GM18502 (cell line): ENCODE data around the gene SLC41A1.
"Not testable (repeated sequence)": the region's sequence is repeated elsewhere in the genome, so short reads cannot be mapped to it uniquely, and the experiment has no call there.

Experiments
- ATAC-seq: cut with Tn5 transposase; IDR thresholded peaks from one replicate; pipeline ENCODE4 v1.9.1; 2021; ENCODE audit warnings: mild to moderate bottlenecking; ENCODE audit not compliant: unreplicated experiment, poor library complexity

The SLC41A1 gene

DNA sequence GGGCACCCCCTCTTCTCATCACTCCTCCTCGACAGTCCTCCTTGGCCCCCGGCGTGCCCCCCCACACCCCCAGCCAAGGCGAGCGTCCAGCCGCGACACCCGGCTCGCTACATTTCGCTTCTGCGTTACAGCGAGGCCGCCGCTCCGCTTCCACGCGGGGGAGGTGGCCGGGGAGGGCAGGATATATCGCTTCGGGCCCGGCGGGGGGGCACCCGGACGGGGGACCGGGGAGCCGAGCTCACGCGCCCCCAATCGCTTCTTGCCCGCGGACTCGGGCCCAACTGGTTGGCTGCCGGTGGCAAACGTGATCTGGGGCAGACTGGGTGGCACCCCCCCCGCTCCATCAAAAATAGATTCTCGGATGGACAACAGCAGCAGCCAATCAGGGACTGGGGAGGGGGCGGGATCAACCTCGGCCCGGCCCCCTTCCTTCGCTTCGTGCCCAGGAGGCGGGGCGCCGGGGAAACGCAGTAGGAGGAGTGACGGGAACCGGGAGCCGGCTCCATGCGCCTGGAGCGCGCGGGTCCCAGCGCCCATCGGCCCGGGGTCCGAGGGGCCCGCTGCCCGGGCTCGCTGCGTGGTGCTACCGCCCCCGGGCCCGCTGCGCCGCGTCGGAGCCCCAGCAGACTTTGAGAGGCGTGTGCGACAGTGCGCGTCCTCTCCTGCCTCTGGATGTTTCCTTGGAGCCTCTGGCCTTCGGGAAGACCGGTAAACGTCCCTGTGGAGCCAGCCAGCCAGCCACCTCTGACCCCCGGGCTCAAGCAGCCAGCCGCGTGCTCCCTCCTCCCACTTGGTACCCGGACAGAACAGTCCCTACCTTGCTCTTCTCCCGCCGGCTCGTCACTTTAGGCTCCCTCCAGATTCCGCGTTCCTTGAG lies at the start of gene SLC41A1:
TSS of gene SLC41A1 (minus strand) at position 321 of the 877 bp plus-strand sequence. CDS start 2,757 bp downstream, outside the sequence.
- peak; percentile 88 for ATAC-seq

GRCh38 chr1:205861540-205861939 lies 48.5 kb upstream of the SLC41A1 start:
- no peak for ATAC-seq

DNA sequence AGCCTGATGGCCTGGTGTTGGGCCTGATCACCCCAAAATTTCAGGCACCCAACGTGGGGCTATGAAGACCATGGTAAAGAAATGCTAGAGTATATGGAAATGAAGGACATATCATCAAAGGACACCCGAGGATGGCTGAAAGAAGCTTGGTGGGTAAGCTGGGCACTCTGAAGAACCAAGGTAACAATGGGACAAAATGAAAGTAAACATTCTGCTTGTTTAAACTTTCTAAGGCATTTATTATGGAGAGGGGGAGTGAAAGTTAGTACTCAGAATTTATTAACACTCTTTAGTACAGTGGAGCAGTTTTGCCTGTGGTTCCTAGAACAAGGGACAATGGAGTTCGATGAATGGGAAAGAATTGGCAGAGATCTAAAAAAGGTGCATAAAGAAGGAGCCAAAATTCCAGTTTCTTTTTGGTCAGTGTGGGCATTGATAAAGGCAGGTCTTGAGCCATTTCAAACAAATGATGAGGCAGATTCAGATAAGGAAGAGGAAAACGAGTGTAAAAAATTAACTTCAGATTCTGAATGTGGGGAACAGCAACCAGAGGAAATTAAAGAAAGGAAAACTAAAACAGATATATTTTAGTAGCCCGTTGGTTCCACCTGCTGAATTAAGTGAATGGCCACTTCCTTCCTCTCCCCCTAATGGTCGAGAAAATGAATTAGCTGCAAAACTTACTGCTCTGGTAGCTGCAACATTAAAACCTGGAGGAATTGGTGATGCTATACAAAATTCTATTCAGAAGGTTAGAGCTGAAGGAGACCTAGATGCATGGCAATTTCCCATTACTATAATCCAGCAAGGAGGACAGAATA lies 45.4 kb upstream of the SLC41A1 start:
- no peak for ATAC-seq

- not testable (repeated sequence) for ATAC-seq
These were observed 44.5 kb upstream of the SLC41A1 start for GRCh38 chr1:205857501-205857900.

DNA sequence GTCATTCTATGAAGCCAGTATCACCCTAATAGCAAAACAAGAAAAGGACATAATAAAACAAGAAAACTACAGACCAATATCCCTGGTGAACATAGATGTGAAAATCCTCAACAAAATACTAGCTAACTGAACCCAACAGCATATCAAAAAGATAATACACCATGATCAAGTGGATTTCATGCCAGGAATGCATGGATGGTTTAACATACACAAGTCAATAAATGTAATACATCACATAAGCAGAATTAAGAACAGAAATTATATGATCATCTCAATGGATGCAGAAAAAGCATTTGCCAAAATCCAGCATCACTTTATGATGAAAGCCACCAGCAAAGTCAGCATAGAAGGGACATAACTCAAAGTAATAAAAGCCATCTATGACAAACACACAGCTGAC lies 43.4 kb upstream of the SLC41A1 start:
- ATAC-seq: no peak

- no peak for ATAC-seq
These were observed 40.0 kb upstream of the SLC41A1 start for GRCh38 chr1:205852969-205853368.

DNA sequence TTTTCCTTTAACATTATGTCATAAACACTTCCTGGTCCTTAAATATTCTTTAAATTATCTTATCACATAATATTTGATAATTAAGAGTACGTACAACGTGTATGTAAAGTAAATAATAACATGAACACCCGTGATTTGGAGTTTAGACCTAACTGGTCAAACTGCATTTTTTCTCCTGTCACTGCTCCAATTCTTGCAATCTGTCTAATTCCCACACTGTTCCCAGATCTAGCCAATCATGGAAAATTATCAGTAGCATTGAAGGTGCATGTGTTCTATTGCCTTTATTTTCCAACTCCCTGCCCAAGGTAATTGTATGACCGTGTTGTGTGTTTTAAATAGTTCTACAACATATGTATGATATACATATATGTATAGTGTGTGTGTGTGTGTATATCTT lies 39.0 kb upstream of the SLC41A1 start:
- ATAC-seq: no peak

GRCh38 chr1:205849619-205850355 lies 36.8 kb upstream of the SLC41A1 start, which contains the start of gene PM20D1:
Gene PM20D1 (minus strand): TSS chr1:205850132. CDS start chr1:205850072, 60 bp downstream.
- ATAC-seq: peak; percentile 89

- no peak for ATAC-seq
These were observed 30.2 kb upstream of the SLC41A1 start for GRCh38 chr1:205843036-205843859.

DNA sequence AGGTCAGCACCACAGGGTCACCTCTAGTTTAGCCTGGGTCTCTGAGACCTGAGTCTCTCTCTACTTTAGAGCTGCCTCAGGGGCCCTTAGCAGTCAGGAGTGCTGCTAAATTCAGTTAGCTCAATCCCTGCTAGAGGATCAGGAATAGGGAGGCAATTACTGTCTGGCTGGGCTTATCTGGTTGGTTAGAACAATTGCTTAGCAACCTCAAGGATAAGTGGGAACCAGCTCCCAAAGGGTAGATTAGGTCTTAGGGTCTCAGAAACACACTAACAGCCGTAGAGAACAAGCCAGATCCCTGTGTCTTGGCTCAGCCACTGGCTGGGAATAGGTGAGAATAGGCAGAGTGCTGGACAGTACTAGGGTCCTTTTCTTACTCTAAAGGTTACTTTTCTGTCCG lies 29.2 kb upstream of the SLC41A1 start:
- ATAC-seq: no peak

GRCh38 chr1:205840146-205840923 lies 27.3 kb upstream of the SLC41A1 start:
- ATAC-seq: no peak

GRCh38 chr1:205837382-205837970 lies 24.5 kb upstream of the SLC41A1 start:
- no peak for ATAC-seq

DNA sequence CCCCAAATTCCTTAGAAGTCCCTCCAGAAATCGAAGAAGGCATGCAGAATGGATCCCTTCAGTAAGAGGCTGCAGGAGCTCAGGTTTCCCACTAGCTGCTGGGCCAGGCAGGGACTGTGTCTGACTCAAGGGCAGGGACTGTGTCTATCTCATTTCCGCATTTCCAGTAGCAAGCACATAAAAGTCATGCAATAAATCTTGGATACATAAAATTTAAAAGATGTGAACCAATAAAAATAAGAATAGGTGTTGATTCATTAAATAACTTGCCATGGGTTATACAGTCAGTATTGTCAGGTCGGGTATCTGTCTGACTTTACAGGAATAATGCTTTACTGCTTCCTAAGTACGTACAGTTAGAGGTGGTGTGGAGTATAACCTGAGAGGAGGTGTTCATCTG lies 21.8 kb upstream of the SLC41A1 start:
- no peak for ATAC-seq

GRCh38 chr1:205832326-205832751 lies 19.3 kb upstream of the SLC41A1 start:
- ATAC-seq: no peak

DNA sequence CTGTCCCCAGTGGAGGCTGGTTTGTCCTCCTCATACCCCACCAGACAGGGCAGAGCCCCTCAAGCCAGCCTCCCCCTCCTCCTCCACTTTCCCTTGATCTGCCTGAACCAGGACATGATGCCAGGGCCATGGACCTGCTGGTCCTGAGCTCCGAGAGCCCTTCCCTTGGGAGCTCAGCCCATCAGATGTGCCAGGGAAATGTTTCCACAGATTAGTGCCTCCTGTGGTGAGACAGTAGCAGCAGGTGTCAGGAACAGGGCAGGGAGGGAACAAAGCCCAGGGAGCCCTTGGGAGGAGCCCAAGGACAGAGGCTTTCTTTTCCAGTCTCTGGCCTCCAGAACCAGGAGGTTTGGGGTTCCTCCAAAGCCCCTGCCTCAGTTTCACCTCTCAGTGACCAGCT lies 14.6 kb upstream of the SLC41A1 start:
- no peak for ATAC-seq

DNA sequence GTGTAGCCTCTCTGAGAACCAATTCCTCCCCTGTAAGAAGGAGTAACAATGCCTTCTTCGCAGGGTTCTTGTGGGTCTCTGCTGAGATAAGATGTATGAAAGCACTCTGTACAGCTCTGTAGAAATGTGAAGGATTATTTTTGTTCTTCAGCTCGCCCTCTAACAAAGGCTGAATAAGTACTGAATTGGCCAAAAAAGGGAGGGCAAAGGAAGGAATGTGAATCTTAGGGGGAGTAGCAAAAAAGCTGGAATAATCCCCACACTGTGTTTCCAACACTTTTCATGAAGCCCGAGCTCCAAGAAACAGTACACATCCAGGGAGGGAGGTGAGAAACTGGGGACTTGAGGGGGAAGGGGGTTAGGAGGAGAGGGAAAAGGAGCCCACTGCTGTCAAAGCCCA lies 14.0 kb upstream of the SLC41A1 start:
- no peak for ATAC-seq

DNA sequence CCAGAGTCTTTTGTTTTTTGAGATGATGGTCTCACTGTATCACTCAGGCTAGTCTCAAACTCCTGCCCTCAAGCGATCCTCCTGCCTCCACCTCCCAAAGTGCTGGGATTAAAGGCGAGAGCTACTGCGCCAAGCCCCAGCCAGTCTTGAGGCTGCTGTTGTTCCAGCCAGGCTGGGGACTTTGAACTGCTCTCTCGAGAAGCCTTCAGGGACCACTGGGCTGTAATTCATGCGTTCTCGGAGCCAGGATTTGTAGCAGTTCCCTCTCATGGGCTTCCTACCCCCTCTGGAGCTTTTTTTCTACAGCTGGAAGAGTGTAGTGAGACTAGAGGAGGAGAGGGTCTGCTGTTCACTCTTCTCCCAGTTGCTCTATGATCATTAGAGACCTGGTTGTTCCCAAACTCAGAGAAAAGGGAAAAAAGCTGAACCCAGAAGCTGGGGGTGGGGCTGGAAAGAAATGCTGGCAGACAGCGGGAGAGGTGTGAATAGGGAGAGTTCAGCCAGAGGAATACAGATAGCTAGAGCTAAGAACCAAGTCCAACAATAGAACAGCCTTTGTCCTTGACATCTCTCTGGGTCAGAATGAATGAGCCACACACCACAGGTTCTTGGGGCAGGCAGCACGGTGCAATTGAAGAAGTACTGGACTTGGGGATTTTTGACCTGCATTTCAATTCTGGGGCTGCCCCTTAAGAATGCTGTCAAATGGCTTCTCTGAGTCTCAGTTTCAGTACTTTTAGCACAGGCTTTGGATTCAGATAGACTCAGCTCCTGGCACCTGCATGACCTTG lies 13.2 kb upstream of the SLC41A1 start:
- ATAC-seq: no peak

GRCh38 chr1:205824180-205824579 lies 11.2 kb upstream of the SLC41A1 start:
- ATAC-seq: no peak
